Measurements from ENCODE around the gene SCN4B. TPM values are rescaled to one million over a fixed set of nuclear protein-coding genes. Genes with fewer than 3 reads are reported as not detected.

Gene SCN4B
- total and polyA plus RNA-seq, 4 donors: 0.05 to 0.67 (median 0.42) TPM; not detected in 1

GRCh38 chr11:118105657-118106305 is 46.8 kb downstream of the SCN4B start:
- Histone ChIP-seq H3K27ac (ENCODE audit: low read depth in 1 of 2, low read length in 2 of 2) (no peak overlapping the region), H3K27me3 (ENCODE audit: control insufficient read depth in 4 of 4, insufficient read depth in 4 of 4, low read length in 3 of 4) (no peaks in the 10 kb centered on the region), H3K9ac (ENCODE audit: low read depth in 1 of 2, low read length in 2 of 2) (no peak overlapping the region), H3K36me3 (ENCODE audit: control insufficient read depth in 4 of 4, insufficient read depth in 3 of 4, low read depth in 1 of 4, low read length in 3 of 4) (no peaks in the 10 kb centered on the region), H3K4me3 (ENCODE audit: low read depth in 1 of 3, low read length in 3 of 3) (no peak overlapping the region), H3K4me1 (ENCODE audit: control insufficient read depth in 4 of 4, insufficient read depth in 4 of 4, low read length in 3 of 4) (no peaks in the 10 kb centered on the region), H3K9me3 (ENCODE audit: control insufficient read depth in 4 of 4, low read length in 3 of 4) (no peaks in the 10 kb centered on the region)
- TF ChIP-seq HNF4A (conservative IDR thresholded peaks at IDR 0.05) (no peak), JUND (IDR thresholded peaks at IDR 0.05) (no peak), ATF3 (IDR thresholded peaks at IDR 0.05) (no peak), TAF1 (conservative IDR thresholded peaks at IDR 0.05) (no peak), YY1 (IDR thresholded peaks at IDR 0.05) (no peak), RAD21 (IDR thresholded peaks at IDR 0.05) (no peak), GABPA (IDR thresholded peaks at IDR 0.05 in 1 of 2, conservative IDR thresholded peaks at IDR 0.05 in 1 of 2) (no peak), EGR1 (IDR thresholded peaks at IDR 0.05; ENCODE audit: low read depth in 2 of 2) (no peak), SP1 (IDR thresholded peaks at IDR 0.05) (no peak), NR2F2 (IDR thresholded peaks at IDR 0.05) (no peak), RXRA (IDR thresholded peaks at IDR 0.05) (no peak), CTCF (IDR thresholded peaks at IDR 0.05; ENCODE audit: low read depth, low read length, missing input control) (no peak), HNF4G (IDR thresholded peaks at IDR 0.05) (no peak), REST (IDR thresholded peaks at IDR 0.05) (no peak), FOXA1 (IDR thresholded peaks at IDR 0.05) (no peak), FOXA2 (IDR thresholded peaks at IDR 0.05) (no peak)
- TF ChIP-seq, protein P1, sequence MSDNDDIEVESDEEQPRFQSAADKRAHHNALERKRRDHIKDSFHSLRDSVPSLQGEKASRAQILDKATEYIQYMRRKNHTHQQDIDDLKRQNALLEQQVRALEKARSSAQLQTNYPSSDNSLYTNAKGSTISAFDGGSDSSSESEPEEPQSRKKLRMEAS (IDR thresholded peaks at IDR 0.05): no peak
- TF ChIP-seq, protein P2, sequence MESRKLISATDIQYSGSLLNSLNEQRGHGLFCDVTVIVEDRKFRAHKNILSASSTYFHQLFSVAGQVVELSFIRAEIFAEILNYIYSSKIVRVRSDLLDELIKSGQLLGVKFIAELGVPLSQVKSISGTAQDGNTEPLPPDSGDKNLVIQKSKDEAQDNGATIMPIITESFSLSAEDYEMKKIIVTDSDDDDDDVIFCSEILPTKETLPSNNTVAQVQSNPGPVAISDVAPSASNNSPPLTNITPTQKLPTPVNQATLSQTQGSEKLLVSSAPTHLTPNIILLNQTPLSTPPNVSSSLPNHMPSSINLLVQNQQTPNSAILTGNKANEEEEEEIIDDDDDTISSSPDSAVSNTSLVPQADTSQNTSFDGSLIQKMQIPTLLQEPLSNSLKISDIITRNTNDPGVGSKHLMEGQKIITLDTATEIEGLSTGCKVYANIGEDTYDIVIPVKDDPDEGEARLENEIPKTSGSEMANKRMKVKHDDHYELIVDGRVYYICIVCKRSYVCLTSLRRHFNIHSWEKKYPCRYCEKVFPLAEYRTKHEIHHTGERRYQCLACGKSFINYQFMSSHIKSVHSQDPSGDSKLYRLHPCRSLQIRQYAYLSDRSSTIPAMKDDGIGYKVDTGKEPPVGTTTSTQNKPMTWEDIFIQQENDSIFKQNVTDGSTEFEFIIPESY (IDR thresholded peaks at IDR 0.05): no peak
- no peak for DNase-seq (ENCODE audit: low spot score)
- 57% methylated on average over 4 of the region's 4 CpGs for WGBS
